DOHH2 (cell line): Measurements from ENCODE around the gene ARFRP1.

Experiments
- CTCF ChIP-seq: fragments of 200-600 bp; sonication (generic); IDR thresholded peaks from one replicate; pipeline ENCODE4 v1.5.1; 2014; ENCODE audit warnings: antibody characterized with exemption, mild to moderate bottlenecking, low read depth, low read length; ENCODE audit not compliant: poor library complexity, severe bottlenecking
- EZH2phosphoT487 ChIP-seq: fragments of 200-600 bp; sonication (generic); IDR thresholded peaks from 2 replicates; pipeline ENCODE4 v1.6.1; 2017; ENCODE audit warnings: borderline replicate concordance, mild to moderate bottlenecking, antibody characterized with exemption, low read length, moderate library complexity, mixed read lengths

- TF ChIP-seq CTCF (no peak), EZH2phosphoT487 (no peak)
Measured at GRCh38 chr20:63748070-63748933, 40.5 kb upstream of the ARFRP1 start.
